ENCODE results near the gene MCF2. TPM values are rescaled to one million over a fixed set of nuclear protein-coding genes. Genes with fewer than 3 reads are reported as not detected.

The MCF2 gene
- total RNA-seq, 1 experiment from 2014 or later = not detected

DNA sequence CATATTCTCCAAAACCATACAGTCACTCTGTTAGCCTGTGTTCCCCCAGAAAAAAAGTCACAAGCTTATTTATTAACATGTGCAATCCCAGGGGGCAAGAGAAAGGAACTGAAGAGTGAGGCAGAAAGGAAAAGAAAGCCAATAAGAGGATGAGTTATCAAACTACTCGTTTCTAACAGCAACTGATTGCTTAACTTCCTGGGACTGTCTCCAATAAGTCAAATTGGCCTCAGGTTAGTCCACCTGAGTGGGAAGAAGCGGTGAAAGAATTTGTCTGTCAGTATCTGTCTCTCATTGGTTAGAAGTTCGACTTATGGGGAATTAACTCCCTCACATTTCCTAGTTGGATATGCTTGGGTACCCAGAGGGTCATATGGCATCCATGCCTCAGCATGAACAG, 163.4 kb downstream of the MCF2 start:
- Histone ChIP-seq H3K79me2 (ENCODE audit: low read depth) (no peaks in the 10 kb centered on the region), H3K36me3 (ENCODE audit: low read depth) (no peaks in the 10 kb centered on the region), H4K20me1 (ENCODE audit: insufficient read depth) (no peaks in the 10 kb centered on the region), H3K4me3 (no peak overlapping the region), H3K27me3 (ENCODE audit: insufficient read depth, low read depth) (no peaks in the 10 kb centered on the region; the same call in 1 of the 2 replicates), H3K27ac (no peak overlapping the region), H3K4me2 (no peak overlapping the region), H3K9me3 (ENCODE audit: insufficient read depth, low read depth) (no peaks in the 10 kb centered on the region), H3F3A (ENCODE audit: insufficient read depth, low read depth) (no peaks in the 10 kb centered on the region), H2AFZ (no peak overlapping the region), H3K9me2 (ENCODE audit: insufficient read depth) (no peaks in the 10 kb centered on the region), H3K4me1 (replicated peaks; ENCODE audit: insufficient read depth) (no peaks in the 10 kb centered on the region)
- ChIA-PET POLR2A (ENCODE audit: unreplicated experiment) (no interaction called here), CTCF (no interaction called here)
- TF ChIP-seq EZH2 (IDR thresholded peaks at IDR 0.05; ENCODE audit: low read depth) = no peak
- TF ChIP-seq, protein P1, sequence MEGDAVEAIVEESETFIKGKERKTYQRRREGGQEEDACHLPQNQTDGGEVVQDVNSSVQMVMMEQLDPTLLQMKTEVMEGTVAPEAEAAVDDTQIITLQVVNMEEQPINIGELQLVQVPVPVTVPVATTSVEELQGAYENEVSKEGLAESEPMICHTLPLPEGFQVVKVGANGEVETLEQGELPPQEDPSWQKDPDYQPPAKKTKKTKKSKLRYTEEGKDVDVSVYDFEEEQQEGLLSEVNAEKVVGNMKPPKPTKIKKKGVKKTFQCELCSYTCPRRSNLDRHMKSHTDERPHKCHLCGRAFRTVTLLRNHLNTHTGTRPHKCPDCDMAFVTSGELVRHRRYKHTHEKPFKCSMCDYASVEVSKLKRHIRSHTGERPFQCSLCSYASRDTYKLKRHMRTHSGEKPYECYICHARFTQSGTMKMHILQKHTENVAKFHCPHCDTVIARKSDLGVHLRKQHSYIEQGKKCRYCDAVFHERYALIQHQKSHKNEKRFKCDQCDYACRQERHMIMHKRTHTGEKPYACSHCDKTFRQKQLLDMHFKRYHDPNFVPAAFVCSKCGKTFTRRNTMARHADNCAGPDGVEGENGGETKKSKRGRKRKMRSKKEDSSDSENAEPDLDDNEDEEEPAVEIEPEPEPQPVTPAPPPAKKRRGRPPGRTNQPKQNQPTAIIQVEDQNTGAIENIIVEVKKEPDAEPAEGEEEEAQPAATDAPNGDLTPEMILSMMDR (conservative IDR thresholded peaks at IDR 0.05) = no peak
- BruUV-seq (replicated peaks) = no TSS peak
- DNase-seq = no peak
- intact Hi-C loops (cut with micrococcal nuclease; ENCODE audit: unreplicated experiment) = no loop called here

DNA sequence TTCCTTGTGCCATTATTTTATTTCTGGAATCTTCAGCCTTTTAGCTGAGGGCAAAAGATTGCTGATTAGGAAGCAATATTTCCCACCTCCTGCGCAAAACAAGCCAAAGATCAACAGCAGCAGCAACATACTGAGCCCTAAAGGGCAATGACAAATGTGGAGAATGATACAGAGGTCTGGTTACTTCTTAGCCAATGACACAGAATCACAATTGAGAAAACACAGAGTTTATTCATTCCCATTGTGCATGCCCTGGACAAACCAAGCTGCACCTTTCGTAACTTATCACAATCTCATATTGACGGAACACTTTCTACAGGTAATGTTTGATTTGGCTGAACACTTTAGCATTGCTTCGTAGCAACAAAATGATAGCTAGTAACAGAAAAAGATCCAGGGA, 164.0 kb downstream of the MCF2 start:
- no peak for TF ChIP-seq EZH2 (IDR thresholded peaks at IDR 0.05; ENCODE audit: low read depth)
- TF ChIP-seq, protein P1 (conservative IDR thresholded peaks at IDR 0.05) = no peak
- Histone ChIP-seq H3K79me2 (ENCODE audit: low read depth) (no peaks in the 10 kb centered on the region), H3K9me2 (ENCODE audit: insufficient read depth) (no peaks in the 10 kb centered on the region), H3K4me1 (replicated peaks; ENCODE audit: insufficient read depth) (no peaks in the 10 kb centered on the region), H3K36me3 (ENCODE audit: low read depth) (no peaks in the 10 kb centered on the region), H3K4me3 (no peak overlapping the region), H2AFZ (no peak overlapping the region), H3F3A (ENCODE audit: insufficient read depth, low read depth) (no peaks in the 10 kb centered on the region), H3K9me3 (ENCODE audit: insufficient read depth, low read depth) (no peaks in the 10 kb centered on the region), H3K4me2 (no peak overlapping the region), H3K27me3 (ENCODE audit: insufficient read depth, low read depth) (no peaks in the 10 kb centered on the region; the same call in 1 of the 2 replicates), H4K20me1 (ENCODE audit: insufficient read depth) (no peaks in the 10 kb centered on the region), H3K27ac (no peak overlapping the region)
- DNase-seq = no peak
- ChIA-PET POLR2A (ENCODE audit: unreplicated experiment) (no interaction called here), CTCF (no interaction called here)
- no TSS peak for BruUV-seq (replicated peaks)
- intact Hi-C loops (cut with micrococcal nuclease; ENCODE audit: unreplicated experiment) = no loop called here

DNA sequence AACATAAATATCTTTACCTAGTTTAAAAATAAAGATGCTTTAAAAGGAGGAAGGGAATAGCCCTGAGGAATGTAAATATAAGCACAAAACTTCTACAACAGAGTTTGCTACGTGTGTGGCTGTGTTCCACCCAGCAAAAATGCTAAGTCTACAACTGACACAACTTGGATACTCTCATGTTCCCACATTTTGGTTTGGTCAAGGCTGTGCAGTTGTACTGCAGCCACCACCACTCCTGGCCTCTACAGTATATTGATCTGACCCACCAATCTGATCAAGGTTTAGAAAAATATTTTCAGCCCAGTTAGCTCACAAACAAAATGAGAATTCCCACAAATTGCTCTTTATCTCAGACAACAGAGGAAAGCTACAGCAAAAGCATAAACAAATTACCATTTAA, 165.3 kb downstream of the MCF2 start:
- H3K4me1 ChIP-seq (replicated peaks; ENCODE audit: insufficient read depth) = no peaks in the 10 kb centered on the region
- no TSS peak for BruUV-seq (replicated peaks)
- no peaks in the 10 kb centered on the region for H3K79me2 ChIP-seq (ENCODE audit: low read depth)
- H3F3A ChIP-seq (ENCODE audit: insufficient read depth, low read depth) = no peaks in the 10 kb centered on the region
- intact Hi-C loops (cut with micrococcal nuclease; ENCODE audit: unreplicated experiment) = no loop called here
- ChIA-PET CTCF (no interaction called here), POLR2A (ENCODE audit: unreplicated experiment) (no interaction called here)
- TF ChIP-seq, protein P1 (conservative IDR thresholded peaks at IDR 0.05) = no peak
- no peak for TF ChIP-seq EZH2 (IDR thresholded peaks at IDR 0.05; ENCODE audit: low read depth)
- H3K9me2 ChIP-seq (ENCODE audit: insufficient read depth) = no peaks in the 10 kb centered on the region
- no peak for DNase-seq
- no peaks in the 10 kb centered on the region; the same call in 1 of the 2 replicates for H3K27me3 ChIP-seq (ENCODE audit: insufficient read depth, low read depth)
- H3K27ac ChIP-seq = no peak overlapping the region
- H3K4me2 ChIP-seq = no peak overlapping the region
- no peaks in the 10 kb centered on the region for H3K9me3 ChIP-seq (ENCODE audit: insufficient read depth, low read depth)
- no peaks in the 10 kb centered on the region for H4K20me1 ChIP-seq (ENCODE audit: insufficient read depth)
- no peaks in the 10 kb centered on the region for H3K36me3 ChIP-seq (ENCODE audit: low read depth)
- H3K4me3 ChIP-seq = no peak overlapping the region
- H2AFZ ChIP-seq = no peak overlapping the region
